ENCODE measurements around the gene NUP214. TPM values are rescaled to one million over a fixed set of nuclear protein-coding genes. Genes with fewer than 3 reads are reported as not detected.
"Not testable (repeated sequence)": the region's sequence is repeated elsewhere in the genome, so short reads cannot be mapped to it uniquely, and the experiment has no call there.

The NUP214 gene
- polyA plus RNA-seq, 3 donors from 2014 or later, result 4.9 to 20.1 (median 9.9) TPM

- no peak for DNase-seq
- peaks cover 5 to 13% (median 13%) of the 10 kb centered on the region in 3 donors for H3K27me3 Mint-ChIP-seq (ENCODE audit: low read depth in 3 of 3)
- no peaks in the 10 kb centered on the region for H3K9me3 Mint-ChIP-seq
- peaks cover 4 to 21% (median 10%) of the 10 kb centered on the region in 3 donors for H3K36me3 Mint-ChIP-seq
- H3K27ac Mint-ChIP-seq, result peak overlapping the region; percentile 88 to 99 (median 98)
- H3K4me1 Mint-ChIP-seq, result peaks cover 65 to 73% of the 10 kb centered on the region in 2 donors
- peak overlapping the region in 2 of 5 donors; percentile 19 to 58 for H3K4me3 Mint-ChIP-seq
Observed at GRCh38 chr9:131235480-131235851, 110.1 kb downstream of the NUP214 start.

GRCh38 chr9:131236161-131236560, 110.8 kb downstream of the NUP214 start:
- Mint-ChIP-seq H3K9me3 (no peaks in the 10 kb centered on the region), H3K4me3 (peak overlapping the region in 1 of 5 donors; percentile 6), H3K27ac (peak overlapping the region; percentile 78 to 99 (median 98)), H3K36me3 (peaks cover 4 to 21% (median 10%) of the 10 kb centered on the region in 3 donors), H3K27me3 (ENCODE audit: low read depth in 3 of 3) (peaks cover 7 to 13% (median 13%) of the 10 kb centered on the region in 3 donors), H3K4me1 (peaks cover 65 to 74% of the 10 kb centered on the region in 2 donors)
- no peak for DNase-seq

GRCh38 chr9:131236761-131237160, 111.4 kb downstream of the NUP214 start:
- Mint-ChIP-seq H3K4me3 (peak overlapping the region in 2 of 5 donors; percentile 6 to 21), H3K36me3 (peaks cover 4 to 18% (median 10%) of the 10 kb centered on the region in 3 donors), H3K4me1 (peaks cover 65 to 74% of the 10 kb centered on the region in 2 donors), H3K27ac (peak overlapping the region; percentile 58 to 99 (median 98)), H3K9me3 (no peaks in the 10 kb centered on the region), H3K27me3 (ENCODE audit: low read depth in 3 of 3) (peaks cover 9 to 13% (median 13%) of the 10 kb centered on the region in 3 donors)
- no peak for DNase-seq

- no peak for DNase-seq
- Mint-ChIP-seq H3K27me3 (ENCODE audit: low read depth in 3 of 3) (peaks cover 8 to 13% (median 10%) of the 10 kb centered on the region in 3 donors), H3K4me3 (peak overlapping the region; percentile 83 to 90 (median 85)), H3K27ac (peak overlapping the region; percentile 97 to 99 (median 99)), H3K4me1 (peaks cover 65 to 74% of the 10 kb centered on the region in 2 donors), H3K9me3 (no peaks in the 10 kb centered on the region), H3K36me3 (peaks cover 4 to 14% (median 10%) of the 10 kb centered on the region in 3 donors)
Observed at GRCh38 chr9:131237291-131237690, 111.9 kb downstream of the NUP214 start.

GRCh38 chr9:131237931-131238401, 112.6 kb downstream of the NUP214 start:
- Mint-ChIP-seq H3K27me3 (ENCODE audit: low read depth in 3 of 3) (peaks cover 7 to 13% (median 10%) of the 10 kb centered on the region in 3 donors), H3K9me3 (no peaks in the 10 kb centered on the region), H3K4me1 (peaks cover 65 to 74% of the 10 kb centered on the region in 2 donors)

GRCh38 chr9:131238402-131239021, 113.1 kb downstream of the NUP214 start:
- Mint-ChIP-seq H3K9me3 (no peaks in the 10 kb centered on the region), H3K4me1 (peaks cover 61 to 70% of the 10 kb centered on the region in 2 donors), H3K36me3 (peaks cover 4 to 14% (median 12%) of the 10 kb centered on the region in 3 donors), H3K27ac (peak overlapping the region; percentile 97 to 99 (median 99)), H3K27me3 (ENCODE audit: low read depth in 3 of 3) (peaks cover 6 to 13% (median 10%) of the 10 kb centered on the region in 3 donors), H3K4me3 (peak overlapping the region; percentile 83 to 90 (median 85))
- peak in 2 of 3 donors; percentile 56 to 64 for DNase-seq

More at GRCh38 chr9:131237931-131238401, 112.6 kb downstream of the NUP214 start:
- peak overlapping the region; percentile 97 to 99 (median 99) for H3K27ac Mint-ChIP-seq
- peaks cover 4 to 12% (median 12%) of the 10 kb centered on the region in 3 donors for H3K36me3 Mint-ChIP-seq
- DNase-seq, result peak; percentile 90 to 91 (median 91)
- peak overlapping the region; percentile 83 to 90 (median 85) for H3K4me3 Mint-ChIP-seq

- Mint-ChIP-seq H3K9me3 (no peaks in the 10 kb centered on the region), H3K4me3 (peak overlapping the region; percentile 68 to 90 (median 83)), H3K27ac (peak overlapping the region; percentile 62 to 99 (median 99)), H3K27me3 (ENCODE audit: low read depth in 3 of 3) (peaks cover 4 to 11% (median 5%) of the 10 kb centered on the region in 3 donors), H3K36me3 (peaks cover 1 to 8% (median 6%) of the 10 kb centered on the region in 3 donors), H3K4me1 (peaks cover 53 to 61% of the 10 kb centered on the region in 2 donors)
- DNase-seq, result no peak
Observed at GRCh38 chr9:131239161-131239975, 114.0 kb downstream of the NUP214 start.

- peaks cover 44 to 52% of the 10 kb centered on the region in 2 donors for H3K4me1 Mint-ChIP-seq
- H3K36me3 Mint-ChIP-seq, result peaks cover 0 to 10% (median 7%) of the 10 kb centered on the region in 3 donors
- H3K4me3 Mint-ChIP-seq, result peak overlapping the region in 1 of 5 donors; percentile 15
- DNase-seq, result no peak
- H3K27ac Mint-ChIP-seq, result peak overlapping the region in 4 of 6 donors; percentile 35 to 73 (median 64)
- H3K27me3 Mint-ChIP-seq (ENCODE audit: low read depth in 3 of 3), result peaks cover 4 to 11% (median 5%) of the 10 kb centered on the region in 3 donors
- H3K9me3 Mint-ChIP-seq, result no peaks in the 10 kb centered on the region
Observed at GRCh38 chr9:131240047-131240921, 114.9 kb downstream of the NUP214 start.

GRCh38 chr9:131244331-131244730, 118.9 kb downstream of the NUP214 start:
- H3K27ac Mint-ChIP-seq; H3K4me3 Mint-ChIP-seq; H3K9me3 Mint-ChIP-seq; H3K27me3 Mint-ChIP-seq (ENCODE audit: low read depth in 3 of 3); DNase-seq: not testable (repeated sequence)
- peaks cover 11% of the 10 kb centered on the region in 2 donors for H3K4me1 Mint-ChIP-seq
- peaks cover 0 to 14% (median 14%) of the 10 kb centered on the region in 3 donors for H3K36me3 Mint-ChIP-seq

GRCh38 chr9:131246618-131247017, 121.2 kb downstream of the NUP214 start:
- peaks cover 0 to 1% (median 0%) of the 10 kb centered on the region in 3 donors for H3K27me3 Mint-ChIP-seq (ENCODE audit: low read depth in 3 of 3)
- no peak overlapping the region for H3K4me3 Mint-ChIP-seq
- DNase-seq, result no peak
- H3K9me3 Mint-ChIP-seq, result no peaks in the 10 kb centered on the region
- peaks cover 6 to 12% of the 10 kb centered on the region in 2 donors for H3K4me1 Mint-ChIP-seq
- peaks cover 0 to 14% (median 9%) of the 10 kb centered on the region in 3 donors for H3K36me3 Mint-ChIP-seq
- no peak overlapping the region for H3K27ac Mint-ChIP-seq

GRCh38 chr9:131252120-131252519, 126.7 kb downstream of the NUP214 start:
- H3K4me3 Mint-ChIP-seq, result peak overlapping the region; percentile 84 to 94 (median 89)
- peaks cover 59 to 61% of the 10 kb centered on the region in 2 donors for H3K4me1 Mint-ChIP-seq
- no peaks in the 10 kb centered on the region for H3K9me3 Mint-ChIP-seq
- peaks cover 16 to 25% (median 19%) of the 10 kb centered on the region in 3 donors for H3K27me3 Mint-ChIP-seq (ENCODE audit: low read depth in 3 of 3)
- no peak for DNase-seq
- no peaks in the 10 kb centered on the region for H3K36me3 Mint-ChIP-seq
- peak overlapping the region; percentile 91 to 99 (median 98) for H3K27ac Mint-ChIP-seq

- H3K27ac Mint-ChIP-seq, result peak overlapping the region; percentile 91 to 99 (median 98)
- no peaks in the 10 kb centered on the region for H3K9me3 Mint-ChIP-seq
- H3K4me1 Mint-ChIP-seq, result peaks cover 70 to 71% of the 10 kb centered on the region in 2 donors
- DNase-seq, result no peak
- H3K27me3 Mint-ChIP-seq (ENCODE audit: low read depth in 3 of 3), result peaks cover 16 to 28% (median 19%) of the 10 kb centered on the region in 3 donors
- H3K36me3 Mint-ChIP-seq, result no peaks in the 10 kb centered on the region
- peak overlapping the region; percentile 60 to 91 (median 84) for H3K4me3 Mint-ChIP-seq
Observed at GRCh38 chr9:131253891-131254491, 128.6 kb downstream of the NUP214 start.
